HG02588 (cell line): ENCODE measurements around the gene SLC13A5.

Experiments used
- ATAC-seq: cut with Tn5 transposase; IDR thresholded peaks from one replicate; pipeline ENCODE4 v1.9.1; 2021; ENCODE audit warnings: mild to moderate bottlenecking, moderate library complexity; ENCODE audit not compliant: unreplicated experiment

SLC13A5 gene

GRCh38 chr17:6639586-6640535 lies 73.3 kb downstream of the SLC13A5 start:
- peak; percentile 4 for ATAC-seq

- ATAC-seq, result no peak
Observed at GRCh38 chr17:6639014-6639585, 74.1 kb downstream of the SLC13A5 start.

DNA sequence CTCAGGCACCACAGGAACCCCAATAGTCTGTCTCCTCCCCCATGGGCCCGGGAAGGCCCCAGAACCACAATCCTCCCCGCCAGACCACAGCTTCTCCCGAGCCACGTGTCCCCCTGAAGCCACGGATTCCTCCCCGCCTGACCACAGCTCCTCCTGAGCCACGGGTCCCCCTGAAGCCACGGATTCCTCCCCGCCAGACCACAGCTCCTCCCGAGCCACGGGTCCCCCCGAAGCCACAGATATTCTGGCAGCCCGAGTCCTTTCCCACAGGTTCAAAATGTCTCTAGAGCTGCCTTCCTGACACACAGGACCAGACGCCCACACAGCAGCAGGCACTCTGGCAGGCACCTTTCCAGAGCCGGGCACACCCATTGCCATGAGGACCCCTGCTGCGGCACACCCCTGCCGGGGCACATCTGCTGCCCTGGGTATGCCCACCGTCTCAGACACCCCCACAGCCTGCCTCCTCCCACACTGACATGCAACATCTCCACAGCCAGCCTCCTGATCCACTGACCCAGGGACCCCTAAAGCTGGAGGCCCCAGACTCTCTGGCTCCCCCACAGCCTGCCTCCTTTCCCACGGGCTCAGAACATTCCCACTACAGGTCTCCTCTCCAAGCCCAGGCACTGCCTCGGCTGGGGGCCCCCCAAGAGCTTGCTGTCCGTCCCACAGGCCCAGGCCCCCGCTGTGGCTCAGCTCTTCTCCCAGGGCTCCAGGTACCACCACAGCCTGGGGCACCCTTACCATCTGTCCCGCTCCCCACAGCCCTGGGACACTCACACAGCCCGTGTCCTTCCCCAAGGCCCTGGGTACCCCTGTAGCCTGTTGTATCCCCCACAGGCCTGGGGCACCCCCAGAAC lies 74.9 kb downstream of the SLC13A5 start:
- no peak for ATAC-seq

DNA sequence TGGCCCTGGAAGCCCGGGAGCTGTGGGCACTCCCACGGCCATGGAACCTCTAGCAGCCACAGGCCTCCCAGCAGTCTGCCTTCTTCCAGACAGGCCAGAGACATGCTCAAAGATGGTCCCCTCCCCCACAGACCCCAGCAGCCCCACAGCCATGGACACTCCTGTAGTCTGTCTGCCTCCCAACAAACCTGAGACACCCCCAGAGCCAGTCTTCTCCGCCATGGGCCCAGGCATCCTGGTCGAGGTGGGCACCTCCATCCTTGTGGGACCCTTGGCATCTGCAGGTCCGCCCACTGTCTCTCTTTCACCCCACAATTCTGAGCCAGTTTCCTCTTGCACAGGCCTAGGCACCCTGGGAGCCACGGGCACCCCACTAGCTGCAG lies 75.7 kb downstream of the SLC13A5 start:
- no peak for ATAC-seq

- ATAC-seq, result no peak
Observed at GRCh38 chr17:6636616-6637457, 76.3 kb downstream of the SLC13A5 start.

DNA sequence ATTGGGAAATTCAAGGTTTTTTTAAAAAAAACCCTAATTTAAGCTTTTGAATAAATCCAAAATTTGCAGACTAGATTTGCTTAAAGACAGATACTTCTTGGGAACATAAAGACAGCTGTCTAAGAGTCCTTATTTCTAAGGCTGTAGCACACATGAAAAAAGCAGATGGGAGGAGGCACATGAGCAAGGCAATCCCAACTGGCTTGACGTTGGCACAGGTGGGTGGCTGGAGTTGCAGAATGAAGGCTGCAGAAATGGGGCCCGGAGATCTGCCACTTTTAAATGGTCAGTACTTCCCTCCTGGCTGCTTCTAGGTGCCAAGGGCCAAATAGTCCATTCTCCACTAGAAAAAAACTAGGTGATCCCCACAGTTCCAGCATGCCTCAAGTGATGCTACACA lies 77.1 kb downstream of the SLC13A5 start:
- ATAC-seq, result no peak
